ENCODE measurements around the gene GRB14.

GRB14 gene

GRCh38 chr2:164620873-164621763 is at the start of gene GRB14:
Gene GRB14, minus strand, starts transcription at chr2:164621482. Its CDS starts 173 bp downstream, at chr2:164621309.
- no peak for TF ChIP-seq GATA3 (IDR thresholded peaks at IDR 0.05; ENCODE audit: low read depth, low read length)
- no peak for TF ChIP-seq GATA2 (IDR thresholded peaks at IDR 0.05; ENCODE audit: low read depth, low read length)

- no peak for TF ChIP-seq GATA2 (IDR thresholded peaks at IDR 0.05; ENCODE audit: low read depth, low read length)
- TF ChIP-seq GATA3 (IDR thresholded peaks at IDR 0.05; ENCODE audit: low read depth, low read length): no peak
These were observed 48.0 kb upstream of the GRB14 start for GRCh38 chr2:164669291-164669690.

- TF ChIP-seq GATA2 (IDR thresholded peaks at IDR 0.05; ENCODE audit: low read depth, low read length): no peak
- no peak for TF ChIP-seq GATA3 (IDR thresholded peaks at IDR 0.05; ENCODE audit: low read depth, low read length)
These were observed 46.3 kb upstream of the GRB14 start for GRCh38 chr2:164667566-164667965.

- TF ChIP-seq GATA2 (IDR thresholded peaks at IDR 0.05; ENCODE audit: low read depth, low read length): no peak
- no peak for TF ChIP-seq GATA3 (IDR thresholded peaks at IDR 0.05; ENCODE audit: low read depth, low read length)
These were observed 42.8 kb upstream of the GRB14 start for GRCh38 chr2:164664070-164664469.

- TF ChIP-seq GATA2 (IDR thresholded peaks at IDR 0.05; ENCODE audit: low read depth, low read length): no peak
- TF ChIP-seq GATA3 (IDR thresholded peaks at IDR 0.05; ENCODE audit: low read depth, low read length): no peak
These were observed 41.8 kb upstream of the GRB14 start for GRCh38 chr2:164662868-164663631.

- TF ChIP-seq GATA3 (IDR thresholded peaks at IDR 0.05; ENCODE audit: low read depth, low read length): no peak
- no peak for TF ChIP-seq GATA2 (IDR thresholded peaks at IDR 0.05; ENCODE audit: low read depth, low read length)
These were observed 40.8 kb upstream of the GRB14 start for GRCh38 chr2:164662066-164662465.

GRCh38 chr2:164661349-164661748 is 40.1 kb upstream of the GRB14 start:
- TF ChIP-seq GATA3 (IDR thresholded peaks at IDR 0.05; ENCODE audit: low read depth, low read length): no peak
- no peak for TF ChIP-seq GATA2 (IDR thresholded peaks at IDR 0.05; ENCODE audit: low read depth, low read length)

GRCh38 chr2:164657129-164657528 is 35.8 kb upstream of the GRB14 start:
- TF ChIP-seq GATA3 (IDR thresholded peaks at IDR 0.05; ENCODE audit: low read depth, low read length) (no peak), GATA2 (IDR thresholded peaks at IDR 0.05; ENCODE audit: low read depth, low read length) (no peak)

GRCh38 chr2:164655750-164656149 is 34.5 kb upstream of the GRB14 start:
- TF ChIP-seq GATA2 (IDR thresholded peaks at IDR 0.05; ENCODE audit: low read depth, low read length): no peak
- TF ChIP-seq GATA3 (IDR thresholded peaks at IDR 0.05; ENCODE audit: low read depth, low read length): no peak

GRCh38 chr2:164655336-164655735 is 34.1 kb upstream of the GRB14 start:
- TF ChIP-seq GATA2 (IDR thresholded peaks at IDR 0.05; ENCODE audit: low read depth, low read length) (no peak), GATA3 (IDR thresholded peaks at IDR 0.05; ENCODE audit: low read depth, low read length) (no peak)

- TF ChIP-seq GATA3 (IDR thresholded peaks at IDR 0.05; ENCODE audit: low read depth, low read length) (no peak), GATA2 (IDR thresholded peaks at IDR 0.05; ENCODE audit: low read depth, low read length) (no peak)
These were observed 30.1 kb upstream of the GRB14 start for GRCh38 chr2:164651361-164651760.

GRCh38 chr2:164644036-164644700 is 22.9 kb upstream of the GRB14 start:
- TF ChIP-seq GATA3 (IDR thresholded peaks at IDR 0.05; ENCODE audit: low read depth, low read length) (no peak), GATA2 (IDR thresholded peaks at IDR 0.05; ENCODE audit: low read depth, low read length) (no peak)

- TF ChIP-seq GATA2 (IDR thresholded peaks at IDR 0.05; ENCODE audit: low read depth, low read length) (no peak), GATA3 (IDR thresholded peaks at IDR 0.05; ENCODE audit: low read depth, low read length) (no peak)
These were observed 21.8 kb upstream of the GRB14 start for GRCh38 chr2:164642946-164643555.

GRCh38 chr2:164642268-164642667 is 21.0 kb upstream of the GRB14 start:
- no peak for TF ChIP-seq GATA3 (IDR thresholded peaks at IDR 0.05; ENCODE audit: low read depth, low read length)

All from SH-SY5Y (cell line).